ENCODE data around the gene PRR23E.

PRR23E gene

DNA sequence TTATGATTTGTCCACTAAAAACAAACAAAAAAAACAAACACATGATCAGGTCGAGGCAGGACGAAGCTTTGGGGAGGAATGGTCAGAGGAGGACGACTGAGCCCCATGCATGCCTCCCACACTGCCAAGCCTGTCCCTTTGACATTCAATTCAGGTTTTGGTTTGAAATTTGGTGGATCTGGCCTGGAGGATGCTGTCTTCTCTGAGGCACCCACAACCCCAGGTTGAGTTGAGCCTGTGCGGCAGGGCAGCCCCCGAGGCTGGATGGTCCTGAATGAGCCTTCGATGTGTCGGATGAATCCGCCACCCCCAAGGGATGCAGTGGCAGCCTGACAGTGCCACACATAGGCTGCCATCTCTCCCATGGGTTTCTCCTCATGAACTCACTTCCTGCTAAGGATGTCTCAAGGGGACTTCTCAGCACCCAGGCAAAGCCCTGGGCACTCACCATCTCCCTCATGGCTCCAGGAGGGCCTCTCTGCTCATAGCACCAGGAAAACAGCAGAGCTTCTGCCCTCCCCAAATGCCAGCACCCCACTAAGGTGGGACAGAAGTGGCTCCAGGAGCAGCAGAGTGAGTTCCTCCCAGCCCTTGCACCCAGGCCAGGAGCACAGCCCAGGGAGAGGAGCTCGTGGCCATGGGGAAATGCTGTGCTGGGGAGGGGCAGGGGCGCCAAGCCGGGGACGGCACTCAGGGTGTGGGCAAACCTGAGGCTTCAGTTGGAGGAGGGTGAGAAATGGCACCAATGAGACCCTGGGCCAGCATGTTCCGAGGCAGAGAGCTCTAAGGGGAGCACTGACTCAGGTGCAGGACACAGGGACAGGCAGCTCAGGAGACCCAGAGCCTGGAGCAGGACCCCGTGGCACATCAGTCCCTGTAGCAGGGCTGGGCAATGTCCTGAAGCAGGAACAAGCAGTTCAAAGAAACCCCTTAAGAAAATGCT lies 18.5 kb downstream of the PRR23E start:
- DNase-seq (ENCODE audit: low spot score) = no peak
- no peak for TF ChIP-seq CTCF (IDR thresholded peaks at IDR 0.05; ENCODE audit: extremely low read depth, missing control alignments)

GRCh38 chr3:127212231-127212630 lies 19.3 kb downstream of the PRR23E start:
- DNase-seq (ENCODE audit: low spot score) = no peak
- TF ChIP-seq CTCF (IDR thresholded peaks at IDR 0.05; ENCODE audit: extremely low read depth, missing control alignments) = no peak

DNA sequence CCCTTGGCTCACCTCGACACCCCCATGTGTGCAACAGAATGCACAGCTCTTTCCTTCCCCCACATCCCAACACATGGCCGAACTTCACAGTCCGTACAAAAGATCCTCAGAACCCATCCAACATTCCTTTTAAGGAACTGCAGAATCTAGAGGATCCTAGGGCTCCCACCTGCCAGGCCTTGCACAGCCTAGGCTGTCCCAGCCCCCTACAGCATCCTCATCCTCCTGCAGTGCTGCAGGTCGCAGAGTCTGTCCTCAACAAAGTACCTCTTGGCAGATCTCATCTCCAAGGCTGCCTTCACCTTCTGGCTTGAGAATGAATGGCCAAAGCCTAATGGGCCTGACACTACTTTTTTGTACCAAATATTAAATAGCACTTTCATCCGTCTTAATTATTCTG lies 19.8 kb downstream of the PRR23E start:
- no peak for TF ChIP-seq CTCF (IDR thresholded peaks at IDR 0.05; ENCODE audit: extremely low read depth, missing control alignments)
- no peak for DNase-seq (ENCODE audit: low spot score)

DNA sequence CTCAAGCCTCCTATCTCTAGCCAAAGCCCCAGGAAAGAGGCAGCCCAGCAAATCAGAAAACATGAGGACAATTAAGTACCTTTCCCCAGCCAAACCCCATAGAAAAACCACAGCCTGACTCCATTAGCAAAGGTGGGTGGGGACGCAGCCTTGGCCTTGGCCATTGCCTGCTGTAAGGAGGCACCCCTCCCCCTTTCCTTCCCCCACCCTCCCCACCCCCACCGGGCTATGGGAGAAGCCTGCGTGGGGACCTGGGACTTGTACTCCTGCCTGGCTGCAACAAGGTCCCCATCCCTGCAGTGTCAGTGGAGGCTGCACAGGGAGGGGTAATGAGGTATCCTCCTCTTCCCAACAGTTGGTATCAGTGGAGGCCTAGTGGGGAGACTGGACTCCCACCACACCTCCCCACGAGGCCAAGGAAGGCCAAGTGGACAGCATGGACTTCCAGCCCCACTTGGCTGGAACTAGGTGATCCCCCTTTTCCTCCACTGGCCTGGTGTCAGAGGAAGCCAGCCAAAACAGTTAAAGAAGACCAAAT lies 20.5 kb downstream of the PRR23E start:
- DNase-seq (ENCODE audit: low spot score) = no peak
- TF ChIP-seq CTCF (IDR thresholded peaks at IDR 0.05; ENCODE audit: extremely low read depth, missing control alignments) = no peak

GRCh38 chr3:127214975-127215374 lies 22.0 kb downstream of the PRR23E start:
- TF ChIP-seq CTCF (IDR thresholded peaks at IDR 0.05; ENCODE audit: extremely low read depth, missing control alignments) = no peak
- DNase-seq (ENCODE audit: low spot score) = no peak

- DNase-seq (ENCODE audit: low spot score) = no peak
- TF ChIP-seq CTCF (IDR thresholded peaks at IDR 0.05; ENCODE audit: extremely low read depth, missing control alignments) = no peak
Observed at GRCh38 chr3:127215714-127216414, 22.9 kb downstream of the PRR23E start.
